T-helper 2 cell treated with Interferon-gamma antibody and Interleukin-4, amounts not matched to agents 100 ng/mL and 5 ng/mL, for 36 hours (primary cell): ENCODE measurements around the gene TNIK. TPM values are rescaled to one million over a fixed set of nuclear protein-coding genes. Genes with fewer than 3 reads are reported as not detected.

ENCODE experiments used
- intact Hi-C: fragments of 100-400 bp; cut with micrococcal nuclease; formaldehyde crosslinking; loops from one replicate; pipeline ENCODE4 v1.15.1; 2023
- total RNA-seq: library from RNA; stranded (reverse); gene quantifications from 2 replicates; pipeline ENCODE4 v1.2.3, GENCODE V29; 2022

Gene TNIK
- total RNA-seq, 1 donor from 2014 or later = 73.1 TPM

- intact Hi-C loops = no loop called here
These were observed 166.9 kb downstream of the TNIK start for GRCh38 chr3:171293142-171293782.

GRCh38 chr3:171290680-171291079 is 169.5 kb downstream of the TNIK start:
- intact Hi-C loops = no loop called here

GRCh38 chr3:171289291-171289690 is 170.9 kb downstream of the TNIK start:
- intact Hi-C loops = loop anchor here (5.0 kb wide), 1 partner anchor 102 kb away; no protein-coding TSS in a partner anchor

GRCh38 chr3:171287761-171288160 is 172.4 kb downstream of the TNIK start:
- intact Hi-C loops = loop anchor here (5.0 kb wide), 1 partner anchor 100 kb away; no protein-coding TSS in a partner anchor

GRCh38 chr3:171286580-171287249 is 173.5 kb downstream of the TNIK start:
- intact Hi-C loops = loop anchor here (5.0 kb wide), 1 partner anchor 99 kb away; no protein-coding TSS in a partner anchor

GRCh38 chr3:171285287-171285686 is 174.9 kb downstream of the TNIK start:
- intact Hi-C loops = loop anchor here (2.0 to 5.0 kb wide), 2 partner anchors 36 to 98 kb away; no protein-coding TSS in a partner anchor

- intact Hi-C loops = loop anchor here (2.0 to 5.0 kb wide), 2 partner anchors 36 to 97 kb away; no protein-coding TSS in a partner anchor
These were observed 175.7 kb downstream of the TNIK start for GRCh38 chr3:171284308-171285075.

GRCh38 chr3:171283848-171284222 is 176.4 kb downstream of the TNIK start:
- intact Hi-C loops = loop anchor here (2.0 kb wide), 1 partner anchor 35 kb away; no protein-coding TSS in a partner anchor

GRCh38 chr3:171283183-171283847 is 176.9 kb downstream of the TNIK start:
- intact Hi-C loops = no loop called here

- intact Hi-C loops = no loop called here
These were observed 178.2 kb downstream of the TNIK start for GRCh38 chr3:171282041-171282440.

- intact Hi-C loops = no loop called here
These were observed 178.8 kb downstream of the TNIK start for GRCh38 chr3:171281256-171281992.

- intact Hi-C loops = no loop called here
These were observed 180.2 kb downstream of the TNIK start for GRCh38 chr3:171279972-171280371.

GRCh38 chr3:171278299-171278590 is 182.0 kb downstream of the TNIK start:
- intact Hi-C loops = no loop called here

GRCh38 chr3:171277456-171278298 is 182.5 kb downstream of the TNIK start:
- intact Hi-C loops = no loop called here

GRCh38 chr3:171276923-171277322 is 183.3 kb downstream of the TNIK start:
- intact Hi-C loops = no loop called here

GRCh38 chr3:171274222-171274621 is 186.0 kb downstream of the TNIK start:
- intact Hi-C loops = no loop called here

GRCh38 chr3:171270541-171270940 is 189.7 kb downstream of the TNIK start:
- intact Hi-C loops = no loop called here

GRCh38 chr3:171269542-171269941 is 190.7 kb downstream of the TNIK start:
- intact Hi-C loops = loop anchor here (5.0 kb wide), 1 partner anchor 82 kb away; no protein-coding TSS in a partner anchor

- intact Hi-C loops = loop anchor here (5.0 kb wide), 1 partner anchor 81 kb away; no protein-coding TSS in a partner anchor
These were observed 191.5 kb downstream of the TNIK start for GRCh38 chr3:171268677-171269076.

GRCh38 chr3:171267104-171267503 is 193.1 kb downstream of the TNIK start:
- intact Hi-C loops = loop anchor here (2.0 to 5.0 kb wide), 2 partner anchors 18 to 80 kb away; no protein-coding TSS in a partner anchor
